Measurements from ENCODE around the gene CLPX. TPM values are rescaled to one million over a fixed set of nuclear protein-coding genes. Genes with fewer than 3 reads are reported as not detected.

CLPX gene
- total and polyA plus RNA-seq, 8 donors: 41.0 to 80.5 (median 64.2) TPM

- intact Hi-C loops (cut with DNase I): no loop called here
- Histone ChIP-seq H3K4me1 (peaks cover 0 to 9% of the 10 kb centered on the region in 2 donors), H3K4me3 (no peak overlapping the region), H3K9me3 (no peaks in the 10 kb centered on the region), H3K27me3 (no peaks in the 10 kb centered on the region), H3K36me3 (no peaks in the 10 kb centered on the region), H3K27ac (no peak overlapping the region)
- TF ChIP-seq, protein P1, sequence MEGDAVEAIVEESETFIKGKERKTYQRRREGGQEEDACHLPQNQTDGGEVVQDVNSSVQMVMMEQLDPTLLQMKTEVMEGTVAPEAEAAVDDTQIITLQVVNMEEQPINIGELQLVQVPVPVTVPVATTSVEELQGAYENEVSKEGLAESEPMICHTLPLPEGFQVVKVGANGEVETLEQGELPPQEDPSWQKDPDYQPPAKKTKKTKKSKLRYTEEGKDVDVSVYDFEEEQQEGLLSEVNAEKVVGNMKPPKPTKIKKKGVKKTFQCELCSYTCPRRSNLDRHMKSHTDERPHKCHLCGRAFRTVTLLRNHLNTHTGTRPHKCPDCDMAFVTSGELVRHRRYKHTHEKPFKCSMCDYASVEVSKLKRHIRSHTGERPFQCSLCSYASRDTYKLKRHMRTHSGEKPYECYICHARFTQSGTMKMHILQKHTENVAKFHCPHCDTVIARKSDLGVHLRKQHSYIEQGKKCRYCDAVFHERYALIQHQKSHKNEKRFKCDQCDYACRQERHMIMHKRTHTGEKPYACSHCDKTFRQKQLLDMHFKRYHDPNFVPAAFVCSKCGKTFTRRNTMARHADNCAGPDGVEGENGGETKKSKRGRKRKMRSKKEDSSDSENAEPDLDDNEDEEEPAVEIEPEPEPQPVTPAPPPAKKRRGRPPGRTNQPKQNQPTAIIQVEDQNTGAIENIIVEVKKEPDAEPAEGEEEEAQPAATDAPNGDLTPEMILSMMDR (IDR thresholded peaks at IDR 0.05): no peak
- DNase-seq (no peak), ATAC-seq (no peak)
These were observed 22.2 kb upstream of the CLPX start for GRCh38 chr15:65207280-65207840.

DNA sequence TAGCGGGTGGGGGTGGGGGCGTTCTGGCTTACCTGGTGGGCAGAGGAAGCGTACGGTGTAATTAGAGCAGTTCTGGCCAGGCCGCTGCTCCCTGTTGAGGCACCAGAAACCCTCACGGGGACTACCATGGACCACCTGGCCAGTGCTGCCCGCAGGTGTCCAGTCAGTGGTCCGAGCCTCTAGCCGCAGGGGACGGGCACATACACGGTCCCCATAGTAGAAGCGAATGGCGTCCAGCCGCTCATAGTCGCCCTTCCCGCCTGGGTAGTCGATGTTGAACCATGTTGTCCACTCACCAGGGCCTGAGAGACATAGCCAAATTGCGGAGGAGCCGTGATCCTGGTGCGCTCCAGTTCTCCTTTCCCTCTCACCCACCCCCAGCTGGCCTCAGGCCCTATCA is 21.6 kb upstream of the CLPX start:
- H3K27me3 ChIP-seq: no peaks in the 10 kb centered on the region
- no peaks in the 10 kb centered on the region for H3K36me3 ChIP-seq
- H3K4me3 ChIP-seq: no peak overlapping the region
- intact Hi-C loops (cut with DNase I): no loop called here
- H3K4me1 ChIP-seq: peaks cover 0 to 4% of the 10 kb centered on the region in 2 donors
- H3K9me3 ChIP-seq: no peaks in the 10 kb centered on the region
- DNase-seq: no peak
- no peak for ATAC-seq
- no peak overlapping the region for H3K27ac ChIP-seq
- TF ChIP-seq, protein P1 (IDR thresholded peaks at IDR 0.05): no peak

DNA sequence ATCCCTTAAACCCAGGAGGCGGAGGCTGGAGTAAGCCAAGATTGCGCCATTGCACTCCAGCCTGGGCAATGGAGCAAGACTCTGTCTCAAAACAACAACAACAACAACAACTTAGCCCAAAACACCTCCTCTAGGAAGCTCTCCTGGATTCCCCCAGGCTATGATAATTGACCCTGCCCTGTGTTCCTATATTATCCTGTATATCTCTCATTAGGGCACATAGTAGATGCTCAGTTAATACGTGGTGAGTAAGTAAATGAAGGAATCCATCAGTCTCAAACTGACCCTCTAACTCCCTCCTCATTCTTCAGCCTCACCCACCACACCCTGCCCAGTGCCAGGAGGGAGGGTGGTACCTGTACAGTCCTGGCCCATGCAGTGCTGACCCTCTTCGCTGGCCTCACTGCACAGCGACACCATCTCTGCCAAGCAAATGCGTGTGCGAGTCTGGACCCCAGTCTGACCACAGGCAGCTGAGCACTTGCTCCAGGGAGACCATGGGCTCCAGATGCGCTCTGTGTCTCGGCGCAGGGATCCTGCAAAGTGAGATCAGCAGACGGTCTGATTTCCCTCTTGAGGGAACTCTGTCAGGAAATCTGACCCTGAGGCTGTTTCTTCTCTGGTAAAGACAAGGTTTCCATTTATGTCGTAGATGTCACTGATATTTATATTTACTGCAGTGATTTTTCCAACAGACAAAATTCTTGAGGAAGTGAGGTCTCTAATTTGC is 20.0 kb upstream of the CLPX start:
- no peaks in the 10 kb centered on the region for H3K36me3 ChIP-seq
- DNase-seq: no peak
- TF ChIP-seq, protein P1 (IDR thresholded peaks at IDR 0.05): no peak
- H3K4me1 ChIP-seq: no peaks in the 10 kb centered on the region
- H3K9me3 ChIP-seq: no peaks in the 10 kb centered on the region
- no peaks in the 10 kb centered on the region for H3K27me3 ChIP-seq
- no peak for ATAC-seq
- intact Hi-C loops (cut with DNase I): no loop called here
- no peak overlapping the region for H3K4me3 ChIP-seq
- H3K27ac ChIP-seq: no peak overlapping the region

GRCh38 chr15:65204236-65204930 is 19.2 kb upstream of the CLPX start:
- ATAC-seq: no peak
- Histone ChIP-seq H3K36me3 (no peaks in the 10 kb centered on the region), H3K27me3 (no peaks in the 10 kb centered on the region), H3K4me3 (no peak overlapping the region), H3K9me3 (no peaks in the 10 kb centered on the region), H3K4me1 (no peaks in the 10 kb centered on the region), H3K27ac (no peak overlapping the region)
- TF ChIP-seq, protein P1 (IDR thresholded peaks at IDR 0.05): no peak
- no peak for DNase-seq
- intact Hi-C loops (cut with DNase I): no loop called here

GRCh38 chr15:65201918-65202317 is 16.8 kb upstream of the CLPX start:
- Histone ChIP-seq H3K4me1 (no peaks in the 10 kb centered on the region), H3K27me3 (no peaks in the 10 kb centered on the region), H3K36me3 (no peaks in the 10 kb centered on the region), H3K9me3 (no peaks in the 10 kb centered on the region), H3K4me3 (no peak overlapping the region), H3K27ac (no peak overlapping the region)
- TF ChIP-seq, protein P1 (IDR thresholded peaks at IDR 0.05): no peak
- DNase-seq (no peak), ATAC-seq (no peak)
- intact Hi-C loops (cut with DNase I): no loop called here
